ENCODE results near the gene FCAMR. TPM values are rescaled to one million over a fixed set of nuclear protein-coding genes. Genes with fewer than 3 reads are reported as not detected.

The FCAMR gene
- total RNA-seq, 4 donors from 2014 or later: not detected

GRCh38 chr1:206939841-206940587 lies 30.2 kb downstream of the FCAMR start:
- Histone ChIP-seq H3K4me1 (no peaks in the 10 kb centered on the region), H3K4me3 (replicated peaks in 1 of 3) (no peak overlapping the region), H3K36me3 (no peaks in the 10 kb centered on the region), H3K9me3 (no peaks in the 10 kb centered on the region), H3K27me3 (no peaks in the 10 kb centered on the region), H3K27ac (no peak overlapping the region)
- TF ChIP-seq POLR2A (IDR thresholded peaks at IDR 0.05) (no peak), CTCF (IDR thresholded peaks at IDR 0.05) (no peak)
- intact Hi-C loops (cut with DNase I): loop anchor here (5.0 kb wide), 1 partner anchor 37 kb away; no protein-coding TSS in a partner anchor
- peak; percentile 66 to 76 for DNase-seq
- WGBS, 2 donors: 67 to 75% methylated on average over 9 of the region's 9 CpGs

GRCh38 chr1:206939131-206939530 lies 31.1 kb downstream of the FCAMR start:
- Histone ChIP-seq H3K27ac (no peak overlapping the region), H3K36me3 (no peaks in the 10 kb centered on the region), H3K4me1 (no peaks in the 10 kb centered on the region), H3K27me3 (no peaks in the 10 kb centered on the region), H3K9me3 (no peaks in the 10 kb centered on the region), H3K4me3 (replicated peaks in 1 of 3) (no peak overlapping the region)
- no peak for TF ChIP-seq POLR2A (IDR thresholded peaks at IDR 0.05)
- TF ChIP-seq CTCF (IDR thresholded peaks at IDR 0.05): no peak
- intact Hi-C loops (cut with DNase I): loop anchor here (5.0 kb wide), 1 partner anchor 38 kb away; no protein-coding TSS in a partner anchor
- DNase-seq: no peak
- 94 to 95% methylated on average over 9 to 11 of the region's 13 CpGs for WGBS, 2 donors

- 89 to 90% methylated on average over 5 to 6 of the region's 6 CpGs for WGBS, 2 donors
- H3K4me3 ChIP-seq (replicated peaks in 1 of 3): no peak overlapping the region
- TF ChIP-seq POLR2A (IDR thresholded peaks at IDR 0.05) (no peak), CTCF (IDR thresholded peaks at IDR 0.05) (no peak)
- H3K9me3 ChIP-seq: no peaks in the 10 kb centered on the region
- H3K4me1 ChIP-seq: no peaks in the 10 kb centered on the region
- H3K27ac ChIP-seq: no peak overlapping the region
- no peak for DNase-seq
- no peaks in the 10 kb centered on the region for H3K36me3 ChIP-seq
- intact Hi-C loops (cut with DNase I): loop anchor here (5.0 kb wide), 1 partner anchor 40 kb away; no protein-coding TSS in a partner anchor
- no peaks in the 10 kb centered on the region for H3K27me3 ChIP-seq
Observed at GRCh38 chr1:206937425-206937824, 32.8 kb downstream of the FCAMR start.

- peak in 5 of 6 experiments; percentile 40 to 61 (median 49) for TF ChIP-seq CTCF (IDR thresholded peaks at IDR 0.05)
- TF ChIP-seq POLR2A (IDR thresholded peaks at IDR 0.05): no peak
- DNase-seq: peak; percentile 54 to 57
- H3K9me3 ChIP-seq: no peaks in the 10 kb centered on the region
- no peaks in the 10 kb centered on the region for H3K27me3 ChIP-seq
- intact Hi-C loops (cut with DNase I): loop anchor here (5.0 kb wide), 1 partner anchor 42 kb away; no protein-coding TSS in a partner anchor
- H3K36me3 ChIP-seq: no peaks in the 10 kb centered on the region
- H3K27ac ChIP-seq: no peak overlapping the region
- H3K4me1 ChIP-seq: no peaks in the 10 kb centered on the region
- 51 to 65% methylated on average over 16 to 18 of the region's 19 CpGs for WGBS, 2 donors
- no peak overlapping the region for H3K4me3 ChIP-seq (replicated peaks in 1 of 3)
Observed at GRCh38 chr1:206935491-206936067, 34.7 kb downstream of the FCAMR start.
